Right lobe of liver (tissue), 4 donors: ENCODE results near the gene FOXN1.

ENCODE experiments used
- CTCF ChIP-seq, 4 donors: fragments of 200-600 bp in 3 of 4; fragments of 450-650 bp in 1 of 4; IDR thresholded peaks; one replicate each; pipeline versions ENCODE4 v1.5.1 to v1.8.0; 2016 to 2022; ENCODE audit warnings: antibody characterized with exemption in 4 of 4, mild to moderate bottlenecking in 2 of 4
- POLR2A ChIP-seq: fragments of 450-650 bp; IDR thresholded peaks from one replicate; pipeline ENCODE4 v1.6.1; 2017; ENCODE audit warnings: antibody characterized with exemption, mild to moderate bottlenecking
- donor health status: DM: no; HTN: no; CAD: no.
- donor health status: DM: no; HTN: no; CAD: no.
- donor health status: DM: no; HTN: yes; CAD: no.

- TF ChIP-seq CTCF (IDR thresholded peaks at IDR 0.05) (no peak), POLR2A (no peak)
These were observed 57.3 kb downstream of the FOXN1 start for GRCh38 chr17:28563475-28563874.
